Fibroblast of mammary gland (primary cell): ENCODE measurements around the gene ABCD3.
"Not testable (repeated sequence)": the region's sequence is repeated elsewhere in the genome, so short reads cannot be mapped to it uniquely, and the experiment has no call there.

ENCODE experiments used
- DNase-seq: peaks from one replicate; pipeline ENCODE4 v3.0.0-alpha.2; 2010; ENCODE audit warnings: low read depth
- H3K4me3 ChIP-seq: 2 replicates; pipeline ENCODE4 v1.5.1; 2011; ENCODE audit warnings: low read depth, mild to moderate bottlenecking, low read length, moderate library complexity; ENCODE audit not compliant: control insufficient read depth
- TF ChIP-seq, protein P1 (sequence below): conservative IDR thresholded peaks from 2 replicates; pipeline ENCODE4 v1.5.1; 2011; ENCODE audit warnings: low read depth, low read length, inconsistent platforms; ENCODE audit not compliant: control insufficient read depth, insufficient read depth

The ABCD3 gene

DNA sequence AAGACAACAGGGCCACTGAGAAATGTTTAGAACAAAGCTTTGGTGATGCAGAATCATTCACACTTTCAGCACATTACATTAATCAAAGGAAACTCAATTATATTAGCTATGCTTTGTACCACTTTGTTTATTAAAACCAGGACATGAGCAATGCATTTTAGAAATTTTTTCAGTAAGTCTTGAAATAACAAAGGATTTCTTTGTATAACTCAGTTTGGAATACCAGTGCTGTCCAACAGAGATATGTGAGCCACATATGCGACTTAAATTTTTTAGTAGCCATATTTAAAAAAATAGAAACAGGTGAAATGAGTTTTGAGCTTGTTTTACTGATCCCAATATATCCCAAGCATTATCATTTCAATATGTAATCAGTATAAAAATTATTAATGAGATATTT, 142.1 kb downstream of the ABCD3 start:
- no peak for DNase-seq
- TF ChIP-seq, protein P1, sequence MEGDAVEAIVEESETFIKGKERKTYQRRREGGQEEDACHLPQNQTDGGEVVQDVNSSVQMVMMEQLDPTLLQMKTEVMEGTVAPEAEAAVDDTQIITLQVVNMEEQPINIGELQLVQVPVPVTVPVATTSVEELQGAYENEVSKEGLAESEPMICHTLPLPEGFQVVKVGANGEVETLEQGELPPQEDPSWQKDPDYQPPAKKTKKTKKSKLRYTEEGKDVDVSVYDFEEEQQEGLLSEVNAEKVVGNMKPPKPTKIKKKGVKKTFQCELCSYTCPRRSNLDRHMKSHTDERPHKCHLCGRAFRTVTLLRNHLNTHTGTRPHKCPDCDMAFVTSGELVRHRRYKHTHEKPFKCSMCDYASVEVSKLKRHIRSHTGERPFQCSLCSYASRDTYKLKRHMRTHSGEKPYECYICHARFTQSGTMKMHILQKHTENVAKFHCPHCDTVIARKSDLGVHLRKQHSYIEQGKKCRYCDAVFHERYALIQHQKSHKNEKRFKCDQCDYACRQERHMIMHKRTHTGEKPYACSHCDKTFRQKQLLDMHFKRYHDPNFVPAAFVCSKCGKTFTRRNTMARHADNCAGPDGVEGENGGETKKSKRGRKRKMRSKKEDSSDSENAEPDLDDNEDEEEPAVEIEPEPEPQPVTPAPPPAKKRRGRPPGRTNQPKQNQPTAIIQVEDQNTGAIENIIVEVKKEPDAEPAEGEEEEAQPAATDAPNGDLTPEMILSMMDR, result no peak
- no peak overlapping the region for H3K4me3 ChIP-seq

DNA sequence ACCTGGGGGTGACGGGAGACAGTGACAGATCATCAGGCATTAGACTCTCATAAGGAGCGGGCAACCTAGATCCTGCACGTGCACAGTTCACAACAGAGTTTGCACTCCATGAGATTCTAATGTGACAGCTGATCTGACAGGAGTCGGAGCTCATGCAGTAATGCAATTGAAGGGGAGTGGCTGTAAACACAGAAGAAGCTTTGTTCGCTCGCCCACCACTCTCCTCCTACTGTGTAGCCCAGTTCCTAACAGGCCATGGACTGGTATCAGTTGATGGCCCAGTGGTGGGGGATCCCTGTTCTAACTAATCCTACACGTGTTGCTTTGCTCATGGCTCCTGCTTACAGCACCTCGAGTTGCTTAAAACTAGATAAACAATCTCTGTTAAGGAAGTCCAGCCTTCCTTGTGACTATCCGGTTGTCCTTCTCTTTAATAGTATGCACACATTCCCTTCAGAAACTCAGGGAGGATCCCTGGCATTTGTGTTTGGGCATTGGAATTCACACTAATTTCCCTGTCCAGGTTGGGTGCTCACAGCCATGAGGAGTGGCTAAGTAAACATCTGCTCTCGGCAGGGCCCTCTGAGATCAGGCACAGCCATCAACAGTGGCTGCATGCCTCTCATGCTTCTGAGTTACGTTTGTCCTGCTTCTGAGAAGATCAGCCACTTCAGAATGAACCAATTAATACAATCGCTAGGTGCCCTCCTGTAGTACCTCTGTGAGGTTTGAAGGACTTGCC, 144.5 kb downstream of the ABCD3 start:
- no peak for DNase-seq
- H3K4me3 ChIP-seq, result no peak overlapping the region
- TF ChIP-seq, protein P1, result no peak

DNA sequence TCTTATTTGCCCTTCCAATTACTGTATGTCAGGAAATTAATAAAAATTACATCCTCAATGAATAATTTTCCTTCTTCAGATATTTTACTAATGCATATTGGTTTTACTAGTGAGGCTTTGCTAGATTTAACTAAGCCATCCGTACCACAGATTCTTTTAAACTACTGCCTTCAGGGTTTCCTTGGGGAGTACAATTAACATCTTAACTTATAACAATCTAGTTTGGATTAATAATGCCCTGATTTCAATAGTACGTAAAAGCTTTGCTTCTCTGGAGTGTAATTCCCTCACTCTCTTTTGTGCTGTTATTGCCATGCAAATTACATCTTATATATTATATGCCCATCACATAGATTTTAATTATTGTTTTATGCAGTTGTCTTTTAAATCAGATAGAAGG, 147.7 kb downstream of the ABCD3 start:
- TF ChIP-seq, protein P1, result no peak
- no peak for DNase-seq

DNA sequence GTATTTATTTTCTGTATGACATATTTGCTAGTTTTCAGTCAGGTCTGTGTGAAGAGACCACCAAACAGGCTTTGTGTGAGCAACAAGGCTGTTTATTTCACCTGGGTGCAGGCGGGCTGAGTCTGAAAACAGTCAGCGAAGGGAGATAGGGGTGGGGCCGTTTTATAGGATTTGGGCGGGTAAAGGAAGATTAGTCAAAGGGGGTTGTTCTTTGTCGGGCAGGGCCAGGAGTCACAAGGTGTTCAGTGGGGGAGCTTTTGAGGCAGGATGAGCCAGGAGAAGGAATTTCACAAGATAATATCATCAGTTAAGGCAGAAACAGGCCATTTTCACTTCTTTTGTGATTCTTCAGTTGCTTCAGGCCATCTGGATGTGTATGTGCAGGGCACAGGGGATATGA, 148.2 kb downstream of the ABCD3 start:
- DNase-seq, H3K4me3 ChIP-seq: not testable (repeated sequence)

More for the DNA sequence above, 147.7 kb downstream of the ABCD3 start:
- no peak overlapping the region for H3K4me3 ChIP-seq

DNA sequence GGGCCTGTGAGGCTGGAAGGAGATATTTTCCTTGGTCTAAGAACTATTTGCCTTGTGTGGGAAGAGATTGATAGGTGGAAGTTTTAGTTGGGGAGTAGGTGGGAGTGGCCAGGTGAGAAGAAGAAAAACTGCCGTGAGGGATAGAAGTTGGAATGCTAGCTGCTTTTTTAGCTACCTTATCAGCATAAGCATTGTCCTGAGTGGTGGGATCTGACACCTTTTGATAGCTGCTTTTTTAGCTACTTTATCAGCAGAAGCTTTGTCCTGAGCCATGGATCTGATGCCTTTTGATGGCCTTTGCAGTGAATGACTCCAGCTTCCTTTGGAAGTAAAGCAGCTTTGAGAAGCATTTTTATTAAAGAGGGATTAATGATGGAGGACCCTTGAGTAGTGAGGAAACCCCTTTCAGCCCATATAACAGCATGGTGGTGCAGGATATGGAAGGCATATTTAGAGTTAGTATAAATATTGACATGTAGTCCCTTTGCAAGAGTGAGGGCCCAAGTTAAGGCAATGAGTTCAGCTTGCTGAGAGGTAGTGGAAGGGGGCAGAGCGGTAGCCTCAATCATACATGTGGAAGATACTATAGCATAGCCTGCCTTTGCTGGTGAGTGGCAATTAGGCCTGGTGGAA, 149.9 kb downstream of the ABCD3 start:
- not testable (repeated sequence) for H3K4me3 ChIP-seq, DNase-seq
